Mesodermal cell (in vitro differentiated cells): ENCODE data around the gene NUDT13.
"Not testable (repeated sequence)": the region's sequence is repeated elsewhere in the genome, so short reads cannot be mapped to it uniquely, and the experiment has no call there.

ENCODE experiments used
- H3K27ac ChIP-seq: 2 replicates; pipeline ENCODE4 v1.7.0; 2013; ENCODE audit warnings: mild to moderate bottlenecking, low read depth, low read length, moderate library complexity; ENCODE audit not compliant: severe bottlenecking
- H3K36me3 ChIP-seq: 2 replicates; pipeline ENCODE4 v1.7.1; 2013; ENCODE audit warnings: mild to moderate bottlenecking, low read length, moderate library complexity; ENCODE audit not compliant: control insufficient read depth, insufficient read depth
- H3K4me1 ChIP-seq: one replicate; pipeline ENCODE4 v1.7.1; 2013; ENCODE audit warnings: mild to moderate bottlenecking, low read length; ENCODE audit not compliant: insufficient read depth, control insufficient read depth, poor library complexity, severe bottlenecking
- H3K4me3 ChIP-seq: 2 replicates; pipeline ENCODE4 v1.7.0; 2013; ENCODE audit warnings: low read length, control low read depth, mild to moderate bottlenecking; ENCODE audit not compliant: insufficient read depth, poor library complexity, severe bottlenecking; ENCODE audit errors: extremely low read depth
- H3K9me3 ChIP-seq: 2 replicates; pipeline ENCODE4 v1.7.1; 2013; ENCODE audit warnings: mild to moderate bottlenecking, low read length, moderate library complexity; ENCODE audit not compliant: control insufficient read depth
- WGBS, 2 experiments: methylation state at CpG; one replicate each; pipeline ENCODE4 v1.1.5; 2013; ENCODE audit warnings: missing lambda C conversion rate in 2 of 2; ENCODE audit not compliant: insufficient coverage in 2 of 2; 5-methylcytosine and 5-hydroxymethylcytosine counted together

The NUDT13 gene

GRCh38 chr10:73106301-73106700 is 4.0 kb upstream of the NUDT13 start:
- peaks cover 22% of the 10 kb centered on the region for H3K36me3 ChIP-seq
- WGBS, 2 experiments: no CpG with 5 or more reads among the region's 3 CpGs
- H3K4me3 ChIP-seq: no peak overlapping the region
- H3K9me3 ChIP-seq: peaks cover 6% of the 10 kb centered on the region
- no peaks in the 10 kb centered on the region for H3K4me1 ChIP-seq
- no peak overlapping the region for H3K27ac ChIP-seq

DNA sequence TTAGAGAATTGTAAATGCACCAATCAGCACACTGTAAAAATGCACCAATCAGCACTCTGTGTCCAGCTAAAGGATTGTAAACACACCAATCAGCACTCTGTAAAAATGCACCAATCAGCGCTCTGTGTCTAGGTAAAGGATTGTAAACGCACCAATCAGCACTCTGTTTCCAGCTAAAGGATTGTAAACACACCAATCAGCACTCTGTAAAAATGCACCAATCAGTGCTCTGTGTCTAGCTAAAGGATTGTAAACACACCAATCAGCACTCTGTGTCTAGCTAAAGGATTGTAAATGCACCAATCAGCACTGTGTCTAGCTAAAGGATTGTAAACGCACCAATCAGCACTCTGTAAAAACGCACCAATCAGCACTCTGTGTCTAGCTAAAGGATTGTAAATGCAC is 1.0 kb upstream of the NUDT13 start:
- H3K27ac ChIP-seq, H3K4me3 ChIP-seq, H3K9me3 ChIP-seq, H3K4me1 ChIP-seq: not testable (repeated sequence)
- 83 to 95% methylated on average over 3 to 4 of the region's 4 CpGs for WGBS, 2 experiments
- H3K36me3 ChIP-seq: peaks cover 22% of the 10 kb centered on the region

GRCh38 chr10:73112032-73112431 is 1.8 kb downstream of the NUDT13 start:
- H3K9me3 ChIP-seq, H3K4me3 ChIP-seq, H3K4me1 ChIP-seq, H3K27ac ChIP-seq: not testable (repeated sequence)
- WGBS, 2 experiments: 80% methylated on average over 1 of the region's 13 CpGs; no CpG with 5 or more reads in 1 of the 2 experiments
- peaks cover 22% of the 10 kb centered on the region for H3K36me3 ChIP-seq

DNA sequence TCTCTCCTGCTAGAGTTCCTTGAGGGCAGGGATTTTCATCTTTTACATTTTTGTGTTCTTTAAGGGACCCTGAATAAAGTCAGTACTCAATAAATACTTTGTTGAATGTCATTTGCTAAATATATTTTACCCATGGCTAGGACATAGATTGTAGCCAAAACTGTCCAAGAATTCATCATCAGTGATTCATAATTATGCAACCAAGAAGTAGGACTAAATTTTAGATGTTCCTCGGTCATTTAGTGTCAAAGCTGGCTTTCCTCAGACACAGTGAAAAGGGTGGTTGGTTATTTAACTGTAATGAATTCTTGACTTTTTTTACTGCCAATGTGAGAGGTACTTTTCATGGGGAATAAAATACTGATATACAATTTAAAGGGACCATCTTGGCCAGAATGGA is 3.3 kb downstream of the NUDT13 start:
- peaks cover 16% of the 10 kb centered on the region for H3K36me3 ChIP-seq
- H3K4me1 ChIP-seq: peaks cover 4% of the 10 kb centered on the region
- H3K9me3 ChIP-seq: peaks cover 6% of the 10 kb centered on the region
- H3K4me3 ChIP-seq: no peak overlapping the region
- H3K27ac ChIP-seq: no peak overlapping the region
- no CpG with 5 or more reads among the region's 1 CpG for WGBS, 2 experiments

DNA sequence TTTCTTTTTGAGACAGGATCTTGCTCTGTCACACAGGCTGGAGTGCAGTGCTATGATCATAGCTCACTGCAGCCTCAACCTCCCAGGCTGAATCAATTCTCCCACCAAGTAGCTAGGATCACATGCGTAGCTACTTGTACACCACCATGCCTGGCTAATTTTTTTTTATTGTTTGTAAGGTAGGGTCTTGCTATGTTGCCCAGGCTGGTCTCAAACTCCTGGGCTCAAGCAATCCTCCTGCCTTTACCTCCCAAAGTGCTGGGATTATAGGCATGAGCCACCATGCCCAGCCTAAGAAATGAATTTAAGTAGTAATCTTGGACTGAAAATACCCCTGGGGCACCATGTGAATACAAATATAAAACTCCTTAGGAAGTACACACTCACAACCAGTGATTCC is 5.8 kb downstream of the NUDT13 start:
- Histone ChIP-seq H3K36me3 (peaks cover 5% of the 10 kb centered on the region), H3K27ac (no peak overlapping the region), H3K4me3 (no peak overlapping the region), H3K4me1 (peaks cover 4% of the 10 kb centered on the region), H3K9me3 (no peaks in the 10 kb centered on the region)
- WGBS, 2 experiments: no CpG with 5 or more reads among the region's 1 CpG

DNA sequence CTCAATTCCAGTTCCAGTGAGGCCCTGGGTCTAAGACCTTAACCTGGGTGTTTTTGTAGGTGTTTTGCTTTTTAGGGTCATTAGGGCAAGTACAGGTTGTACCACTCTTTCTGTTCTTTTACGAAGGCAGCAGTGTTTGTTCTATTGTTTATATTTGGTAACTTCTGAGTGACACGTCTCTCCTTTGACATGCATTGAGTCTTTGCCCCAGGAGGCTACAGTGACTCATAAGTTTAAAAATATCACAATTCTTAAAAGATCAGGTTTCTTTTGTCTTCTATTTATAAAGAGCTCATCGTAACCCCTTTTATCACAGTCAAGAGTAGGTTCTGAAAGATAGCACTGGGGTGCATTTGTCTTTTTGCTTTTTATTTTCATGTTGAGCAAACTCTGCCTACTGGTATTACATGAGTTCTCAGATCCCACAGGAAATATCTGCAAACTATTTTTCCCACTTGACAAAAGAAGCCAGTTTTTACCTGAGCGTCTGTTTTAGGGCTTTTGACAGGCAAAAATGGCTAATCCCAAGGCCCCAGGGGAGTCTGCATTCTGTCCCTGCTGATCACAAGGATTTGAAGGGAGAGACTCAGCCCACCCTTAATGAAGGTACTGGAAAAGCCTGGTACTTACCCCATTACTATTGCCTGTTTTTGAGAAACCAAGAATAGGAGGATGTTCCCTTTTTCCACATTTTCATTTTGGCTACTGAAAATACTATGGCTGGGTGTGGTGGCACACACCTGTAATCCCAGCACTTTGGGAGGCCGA is 7.9 kb downstream of the NUDT13 start:
- peak overlapping the region; percentile 31 for H3K27ac ChIP-seq
- WGBS, 2 experiments: 50 to 73% methylated on average over 3 of the region's 5 CpGs
- no peak overlapping the region for H3K4me3 ChIP-seq
- H3K4me1 ChIP-seq: peaks cover 4% of the 10 kb centered on the region
- no peaks in the 10 kb centered on the region for H3K9me3 ChIP-seq
- H3K36me3 ChIP-seq: peaks cover 5% of the 10 kb centered on the region

- peaks cover 18% of the 10 kb centered on the region for H3K36me3 ChIP-seq
- H3K27ac ChIP-seq: no peak overlapping the region
- H3K4me1 ChIP-seq: peaks cover 4% of the 10 kb centered on the region
- WGBS, 2 experiments: no CpG with 5 or more reads among the region's 1 CpG
- no peaks in the 10 kb centered on the region for H3K9me3 ChIP-seq
- no peak overlapping the region for H3K4me3 ChIP-seq
Measured at GRCh38 chr10:73119457-73119856, 9.2 kb downstream of the NUDT13 start.

GRCh38 chr10:73119952-73120351 is 9.7 kb downstream of the NUDT13 start:
- 90 to 100% methylated on average over 2 to 3 of the region's 4 CpGs for WGBS, 2 experiments
- H3K4me1 ChIP-seq: peaks cover 4% of the 10 kb centered on the region
- H3K4me3 ChIP-seq: no peak overlapping the region
- no peak overlapping the region for H3K27ac ChIP-seq
- H3K9me3 ChIP-seq: no peaks in the 10 kb centered on the region
- peaks cover 21% of the 10 kb centered on the region for H3K36me3 ChIP-seq

GRCh38 chr10:73126343-73126742 is 16.1 kb downstream of the NUDT13 start:
- no peaks in the 10 kb centered on the region for H3K9me3 ChIP-seq
- 80% methylated on average over 2 of the region's 2 CpGs; no CpG with 5 or more reads in 1 of the 2 experiments for WGBS, 2 experiments
- H3K36me3 ChIP-seq: peaks cover 58% of the 10 kb centered on the region
- no peaks in the 10 kb centered on the region for H3K4me1 ChIP-seq
- no peak overlapping the region for H3K4me3 ChIP-seq
- H3K27ac ChIP-seq: no peak overlapping the region

GRCh38 chr10:73131301-73131700 is 21.0 kb downstream of the NUDT13 start:
- H3K36me3 ChIP-seq: peaks cover 77% of the 10 kb centered on the region
- no peak overlapping the region for H3K27ac ChIP-seq
- no peaks in the 10 kb centered on the region for H3K9me3 ChIP-seq
- H3K4me3 ChIP-seq: no peak overlapping the region
- H3K4me1 ChIP-seq: no peaks in the 10 kb centered on the region
- WGBS, 2 experiments: 78 to 100% methylated on average over 1 of the region's 2 CpGs

DNA sequence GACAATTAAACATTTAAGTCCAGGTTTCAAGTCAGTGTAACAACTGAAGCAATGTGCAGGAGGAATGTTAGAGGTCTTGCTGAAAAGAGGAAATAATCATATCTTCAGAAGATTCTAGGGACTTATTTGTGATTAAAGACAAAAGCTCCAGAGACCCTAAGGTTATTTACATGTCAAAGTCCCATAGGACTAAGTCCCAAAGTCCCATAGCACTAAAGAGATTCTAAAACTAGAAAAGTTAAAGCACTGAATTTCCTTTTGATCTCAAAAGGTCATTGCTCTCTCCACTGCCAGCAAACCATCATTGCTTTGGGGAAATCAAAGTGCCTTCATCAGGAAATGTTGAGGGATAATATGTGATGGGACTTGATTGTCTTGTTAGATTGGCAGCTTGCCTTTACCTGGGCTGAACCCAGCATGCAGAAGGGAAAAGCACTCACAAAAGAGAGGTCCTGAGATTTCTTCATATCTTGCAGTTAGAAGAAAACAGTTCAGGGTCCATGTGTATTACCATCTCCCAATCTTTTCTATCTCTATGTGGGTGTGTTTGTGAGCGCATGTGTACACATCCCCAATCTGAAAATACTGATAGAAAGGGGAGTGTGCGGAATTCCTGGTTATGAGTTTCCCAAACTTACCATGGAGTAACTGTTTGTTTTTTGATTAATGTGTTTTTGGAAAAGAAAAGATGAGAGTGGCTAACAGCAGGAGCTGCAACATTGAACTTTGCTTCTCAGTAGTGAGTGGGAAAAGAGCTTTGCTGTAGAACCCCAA is 21.8 kb downstream of the NUDT13 start:
- Histone ChIP-seq H3K4me1 (no peaks in the 10 kb centered on the region), H3K9me3 (no peaks in the 10 kb centered on the region), H3K4me3 (no peak overlapping the region), H3K36me3 (peaks cover 79% of the 10 kb centered on the region), H3K27ac (no peak overlapping the region)
- WGBS, 2 experiments: 100% methylated on average over 1 to 2 of the region's 2 CpGs
